K562 (cell line): ENCODE data around the gene CORT. TPM values are rescaled to one million over a fixed set of nuclear protein-coding genes. Genes with fewer than 3 reads are reported as not detected.
"Not testable (repeated sequence)": the region's sequence is repeated elsewhere in the genome, so short reads cannot be mapped to it uniquely, and the experiment has no call there.

Experiments used
- ATAC-seq: fragments of 200-7000 bp; cut with Tn5 transposase; 3 replicates; pipeline ENCODE4 v1.9.1; 2020; ENCODE audit warnings: moderate library complexity
- BruUV-seq: library from RNA; stranded (reverse); fragments of 400-500 nt; replicated peaks from 2 replicates; lab custom pipeline; 2021; lab: Mats Ljungman, UMichigan
- CTCF ChIA-PET: fragments of 300-600 bp; formaldehyde crosslinking; extraction: SDS; loops from one replicate; lab custom pipeline; 2021; ENCODE audit warnings: low intra/inter-chr PET ratio; lab: Yijun Ruan, JAX
- POLR2A ChIA-PET: fragments of 300-600, 350-650 bp; sonication (Branson Sonifier 250); formaldehyde crosslinking; extraction: SDS; loops from one replicate; lab custom pipeline; 2021; ENCODE audit warnings: antibody characterized with exemption, inconsistent platforms; lab: Yijun Ruan, JAX
- DNase-seq, 4 experiments: peaks; one replicate each; pipeline versions ENCODE4 v3.0.0 to v3.0.0-alpha.2; 2011 to 2018; ENCODE audit warnings: low spot score in 3 of 4, mixed read lengths in 3 of 4; ENCODE audit errors: extremely low read depth in 1 of 4
- FAIRE-seq: peaks from 2 replicates; lab custom pipeline; 2011; peaks lifted over from hg19 to GRCh38; lab: Jason Lieb, UNC
- H2AFZ ChIP-seq: 2 replicates; pipeline ENCODE4 v1.6.0; 2011; ENCODE audit warnings: low read depth, low read length, control low read depth, inconsistent platforms
- H3K27ac ChIP-seq: fragments of 200-600 bp; 3 replicates; pipeline ENCODE4 v1.8.0; 2011; ENCODE audit warnings: low read depth, mild to moderate bottlenecking, control low read depth, inconsistent platforms, low read length, moderate library complexity, mixed read lengths; ENCODE audit errors: extremely low read depth
- H3K27me3 ChIP-seq, 2 experiments: fragments of 300-600 bp in 1 of 2; 2 replicates in 1 of 2; 3 replicates in 1 of 2; pipeline versions ENCODE4 v1.6.0 to v1.8.0; 2011; ENCODE audit warnings: inconsistent platforms in 2 of 2, low read length in 2 of 2, mild to moderate bottlenecking in 1 of 2, mixed read lengths in 1 of 2, moderate library complexity in 1 of 2; ENCODE audit not compliant: control insufficient read depth in 2 of 2, insufficient read depth in 2 of 2
- H3K36me3 ChIP-seq: fragments of 300-600 bp; 3 replicates; pipeline ENCODE4 v1.8.0; 2011; ENCODE audit warnings: mild to moderate bottlenecking, low read length, inconsistent platforms; ENCODE audit not compliant: control insufficient read depth, insufficient read depth
- H3K4me1 ChIP-seq, 2 experiments: fragments of 200-600 bp in 1 of 2; replicated peaks in 1 of 2; 2 replicates in 1 of 2; 3 replicates in 1 of 2; pipeline versions ENCODE4 v1.5.1 to v1.8.0; 2011; ENCODE audit warnings: inconsistent platforms in 2 of 2, low read length in 2 of 2, mild to moderate bottlenecking in 1 of 2, mixed read lengths in 1 of 2, moderate library complexity in 1 of 2; ENCODE audit not compliant: control insufficient read depth in 2 of 2, insufficient read depth in 2 of 2
- H3K4me2 ChIP-seq: 2 replicates; pipeline ENCODE4 v1.6.1; 2011; ENCODE audit warnings: low read length, control low read depth, inconsistent platforms, mixed read lengths; ENCODE audit not compliant: insufficient read depth
- H3K4me3 ChIP-seq: fragments of 200-600 bp; sonication (generic), shearing (Covaris generic); 2 replicates; pipeline ENCODE4 v1.5.1; 2016; ENCODE audit warnings: control low read depth, inconsistent platforms
- H3K79me2 ChIP-seq: fragments of 200-600 bp; 3 replicates; pipeline ENCODE4 v1.8.0; 2011; ENCODE audit warnings: low read length, inconsistent platforms; ENCODE audit not compliant: control insufficient read depth, insufficient read depth
- H3K9ac ChIP-seq, 2 experiments: 2 replicates each; pipeline versions ENCODE4 v1.6.0 to v1.6.1; 2011; ENCODE audit warnings: low read depth in 2 of 2, low read length in 2 of 2, control low read depth in 1 of 2, inconsistent platforms in 1 of 2, mild to moderate bottlenecking in 1 of 2, mixed read lengths in 1 of 2; ENCODE audit not compliant: insufficient read depth in 1 of 2
- H3K9me1 ChIP-seq: one replicate; pipeline ENCODE4 v1.6.0; 2011; ENCODE audit warnings: inconsistent platforms, mild to moderate bottlenecking, low read length, moderate library complexity; ENCODE audit not compliant: control insufficient read depth, insufficient read depth
- H3K9me3 ChIP-seq: replicated peaks from 2 replicates; pipeline ENCODE4 v1.5.1; 2011; ENCODE audit warnings: low read depth, low read length, inconsistent platforms; ENCODE audit not compliant: control insufficient read depth, insufficient read depth
- H4K20me1 ChIP-seq: replicated peaks from 2 replicates; pipeline ENCODE4 v1.6.1; 2011; ENCODE audit warnings: low read length, inconsistent platforms, mixed read lengths; ENCODE audit not compliant: control insufficient read depth, insufficient read depth
- ASH1L ChIP-seq: fragments of 450-650 bp; IDR thresholded peaks from 2 replicates; pipeline ENCODE4 v1.6.1; 2018; ENCODE audit warnings: borderline replicate concordance, mild to moderate bottlenecking, low read depth; ENCODE audit not compliant: partially characterized antibody
- CC2D1A ChIP-seq: fragments of 450-650 bp; IDR thresholded peaks from 2 replicates; pipeline ENCODE4 v1.6.1; 2017; ENCODE audit warnings: mild to moderate bottlenecking
- EGR1 ChIP-seq: fragments of 450-650 bp; conservative IDR thresholded peaks from 2 replicates; pipeline ENCODE4 v1.6.1; 2017; ENCODE audit warnings: mild to moderate bottlenecking
- NFYB ChIP-seq: IDR thresholded peaks from 2 replicates; pipeline ENCODE4 v1.6.1; 2011; ENCODE audit warnings: mild to moderate bottlenecking, moderate library complexity; ENCODE audit not compliant: insufficient read length; ENCODE audit errors: extremely low read depth
- POLR2A ChIP-seq: fragments of 450-650 bp; conservative IDR thresholded peaks from 2 replicates; pipeline ENCODE4 v1.6.1; 2016
- STAT6 ChIP-seq: sonication (generic); formaldehyde crosslinking; IDR thresholded peaks from 2 replicates; pipeline ENCODE4 v1.8.1; 2023; ENCODE audit warnings: mild to moderate bottlenecking, missing genetic modification reagents
- SUPT5H ChIP-seq: fragments of 450-650 bp; IDR thresholded peaks from 2 replicates; pipeline ENCODE4 v1.6.1; 2016
- ZBTB33 ChIP-seq: sonication (generic); formaldehyde crosslinking; IDR thresholded peaks from 2 replicates; pipeline ENCODE4 v1.8.1; 2023; ENCODE audit warnings: mild to moderate bottlenecking, missing genetic modification reagents
- WGBS: fragments of 100-300 bp; shearing (Covaris generic); methylation state at CpG from one replicate; pipeline ENCODE4 v1.1.6; 2016; ENCODE audit warnings: low coverage, mixed read lengths; ENCODE audit not compliant: insufficient coverage; ENCODE audit errors: missing lambda C conversion rate; 5-methylcytosine and 5-hydroxymethylcytosine counted together
- in situ Hi-C: fragments of 300-500 bp; cut with MboI; formaldehyde crosslinking; loops from 4 replicates; pipeline ENCODE4 v1.15.0; 2018; ENCODE audit warnings: inconsistent platforms, mixed read lengths
- intact Hi-C: fragments of 100-400 bp; cut with micrococcal nuclease; formaldehyde crosslinking; loops from 2 replicates; pipeline ENCODE4 v1.14.2; 2022
- polyA plus RNA-seq, 8 experiments: library from polyadenylated mRNA; depleted of rRNA in 4 of 8; stranded (reverse) in 5 of 8; unstranded in 3 of 8; fragments of >200 nt; fragmentation: Nextera tagmentation in 2 of 8; fragmentation: Illumina TruSeq in 1 of 8; extraction: Ambion mirVana in 2 of 8; extraction: Trizol in 1 of 8; gene quantifications; 2 replicates each; pipeline versions ENCODE4 v1.2.1 to v1.2.3, GENCODE V29; 2011 to 2014; ENCODE audit warnings: inconsistent platforms in 1 of 8, missing spikeins in 1 of 8
- total RNA-seq, 7 experiments: library from RNA; depleted of rRNA in 6 of 7; stranded (reverse); fragments of >200 nt in 6 of 7; fragmentation: Illumina TruSeq in 2 of 7; extraction: Trizol in 2 of 7; gene quantifications; 2 replicates each; pipeline versions ENCODE4 v1.2.1 to v1.2.3, GENCODE V29; 2011 to 2021; ENCODE audit warnings: low replicate concordance in 1 of 7

Gene CORT
- total and polyA plus RNA-seq, 9 of the 15 experiments (the other 6 are each of a cell fraction or from before 2014, with no cell fraction given) = 0.08 to 0.54 (median 0.13) TPM; not detected in 5

GRCh38 chr1:10425826-10426534 lies 23.9 kb upstream of the CORT start:
- CTCF ChIA-PET = interaction anchor here (0.7 to 0.8 kb wide), 2 partner anchors 47 to 49 kb away, joined by 3 to 4 read pairs; no protein-coding TSS in a partner anchor
- H3K79me2 ChIP-seq, POLR2A ChIA-PET, H3K4me2 ChIP-seq, BruUV-seq, H3K9me3 ChIP-seq, H3K27me3 ChIP-seq, H3K4me3 ChIP-seq, DNase-seq, FAIRE-seq, ATAC-seq, H3K9me1 ChIP-seq, H3K27ac ChIP-seq, H3K9ac ChIP-seq, H3K36me3 ChIP-seq, H4K20me1 ChIP-seq: not testable (repeated sequence)
- intact Hi-C loops (loop anchor here (5.0 to 10.0 kb wide), 2 partner anchors 214 to 391 kb away; partner anchors contain the start of genes KIF1B and UBE4B), in situ Hi-C loops (loop anchor here (5.0 kb wide), 1 partner anchor 554 kb away; no protein-coding TSS in a partner anchor)
- peaks cover 5 to 18% of the 10 kb centered on the region in 2 experiments; a peak in 4 of 5 replicates for H3K4me1 ChIP-seq
- WGBS = 78% methylated on average over 17 of the region's 21 CpGs
- 0 out of 2 replicates have a peak overlapping the region, but pooled peaks have one; percentile 25 for H2AFZ ChIP-seq
- TF ChIP-seq ZBTB33 (peak; percentile 76), EGR1 (0 out of 2 replicates have a peak, but pooled peaks have one; percentile 16), NFYB (peak; percentile 59), ASH1L (peak; percentile 27), CC2D1A (peak; percentile 34; the same call in 1 of the 2 replicates), STAT6 (CRISPR knock-in tag) (0 out of 2 replicates have a peak, but pooled peaks have one; percentile 36), POLR2A (peak; percentile 74), SUPT5H (peak; percentile 60)
